Frontal cortex (tissue), 4 donors: ENCODE measurements around the gene ASB1. TPM values are rescaled to one million over a fixed set of nuclear protein-coding genes. Genes with fewer than 3 reads are reported as not detected.
"Not testable (repeated sequence)": the region's sequence is repeated elsewhere in the genome, so short reads cannot be mapped to it uniquely, and the experiment has no call there.

Source experiments
- DNase-seq, 2 donors: peaks; one replicate each; pipeline ENCODE4 v3.0.0; 2012; ENCODE audit warnings: low spot score in 2 of 2
- FAIRE-seq: peaks from 2 replicates; lab custom pipeline; 2012; peaks lifted over from hg19 to GRCh38; lab: Jason Lieb, UNC
- total RNA-seq: library from RNA; depleted of rRNA; stranded (reverse); fragments of >200 nt; gene quantifications from one replicate; pipeline ENCODE4 v1.2.3, GENCODE V29; 2014
- donor health status: control.
- donor health status: control.
- donor health status: control.

ASB1 gene
- total RNA-seq, 1 donor from 2014 or later: 11.8 TPM

- DNase-seq (no peak), FAIRE-seq (no peak)
Measured at GRCh38 chr2:238403632-238404405, 22.9 kb upstream of the ASB1 start.

GRCh38 chr2:238404406-238405216 lies 22.1 kb upstream of the ASB1 start:
- FAIRE-seq (no peak), DNase-seq (no peak)

GRCh38 chr2:238405217-238405555 lies 21.5 kb upstream of the ASB1 start:
- DNase-seq, FAIRE-seq: not testable (repeated sequence)

- FAIRE-seq (no peak), DNase-seq (no peak)
Measured at GRCh38 chr2:238406221-238406997, 20.3 kb upstream of the ASB1 start.

- DNase-seq (no peak), FAIRE-seq (no peak)
Measured at GRCh38 chr2:238406998-238407285, 19.8 kb upstream of the ASB1 start.

- no peak for DNase-seq
- FAIRE-seq: no peak
Measured at GRCh38 chr2:238407566-238407965, 19.2 kb upstream of the ASB1 start.

- DNase-seq (no peak), FAIRE-seq (no peak)
Measured at GRCh38 chr2:238408615-238409340, 17.9 kb upstream of the ASB1 start.

GRCh38 chr2:238409341-238410199 lies 17.2 kb upstream of the ASB1 start:
- DNase-seq (no peak), FAIRE-seq (no peak)

- FAIRE-seq (no peak), DNase-seq (no peak)
Measured at GRCh38 chr2:238412067-238412767, 14.5 kb upstream of the ASB1 start.

GRCh38 chr2:238413368-238413767 lies 13.4 kb upstream of the ASB1 start:
- no peak for FAIRE-seq

GRCh38 chr2:238415036-238415764 lies 11.5 kb upstream of the ASB1 start:
- DNase-seq (no peak), FAIRE-seq (no peak)

More at GRCh38 chr2:238413368-238413767, 13.4 kb upstream of the ASB1 start:
- DNase-seq: no peak

GRCh38 chr2:238415893-238416292 lies 10.8 kb upstream of the ASB1 start:
- DNase-seq: no peak
- FAIRE-seq: no peak

- FAIRE-seq: no peak
- no peak for DNase-seq
Measured at GRCh38 chr2:238418196-238418998, 8.3 kb upstream of the ASB1 start.

- no peak for FAIRE-seq
Measured at GRCh38 chr2:238418999-238419546, 7.7 kb upstream of the ASB1 start.

GRCh38 chr2:238420442-238420841 lies 6.3 kb upstream of the ASB1 start:
- DNase-seq (no peak), FAIRE-seq (no peak)

More at GRCh38 chr2:238418999-238419546, 7.7 kb upstream of the ASB1 start:
- DNase-seq: no peak

- FAIRE-seq: no peak
- DNase-seq: no peak
Measured at GRCh38 chr2:238420878-238421694, 5.6 kb upstream of the ASB1 start.
